NT2/D1 (cell line): ENCODE data around the gene FSHR.

Source experiments
- DNase-seq: peaks from one replicate; pipeline ENCODE4 v3.0.0-alpha.2; 2011; ENCODE audit warnings: low read depth, low spot score
- H3K27me3 ChIP-seq: 2 replicates; pipeline ENCODE4 v1.6.0; 2011; ENCODE audit warnings: mild to moderate bottlenecking; ENCODE audit not compliant: insufficient read length, insufficient read depth
- H3K36me3 ChIP-seq: 2 replicates; pipeline ENCODE4 v1.6.1; 2011; ENCODE audit warnings: mild to moderate bottlenecking, low read length, mixed read lengths; ENCODE audit not compliant: insufficient read depth, insufficient read length
- H3K4me1 ChIP-seq: 2 replicates; pipeline ENCODE4 v1.5.1; 2011; ENCODE audit not compliant: insufficient read depth, insufficient read length
- H3K4me3 ChIP-seq: 2 replicates; pipeline ENCODE4 v1.5.1; 2011; ENCODE audit warnings: low read depth; ENCODE audit not compliant: insufficient read length
- H3K9ac ChIP-seq: 2 replicates; pipeline ENCODE4 v1.6.0; 2011; ENCODE audit warnings: low read depth; ENCODE audit not compliant: insufficient read length
- H3K9me3 ChIP-seq: 2 replicates; pipeline ENCODE4 v1.5.1; 2011; ENCODE audit warnings: mild to moderate bottlenecking, low read length; ENCODE audit not compliant: insufficient read depth
- SUZ12 ChIP-seq: IDR thresholded peaks from 2 replicates; pipeline ENCODE4 v1.6.1; 2011; ENCODE audit not compliant: insufficient read length, insufficient read depth; ENCODE audit errors: extremely low read depth
- YY1 ChIP-seq: IDR thresholded peaks from 2 replicates; pipeline ENCODE4 v1.6.1; 2011; ENCODE audit not compliant: insufficient read length, insufficient read depth
- ZNF274 ChIP-seq: IDR thresholded peaks from 2 replicates; pipeline ENCODE4 v1.6.1; 2011; ENCODE audit warnings: mild to moderate bottlenecking, low read depth, low read length

The FSHR gene

GRCh38 chr2:49033394-49034185 lies 120.7 kb downstream of the FSHR start:
- no peaks in the 10 kb centered on the region for H3K27me3 ChIP-seq
- TF ChIP-seq YY1, result no peak
- no peak for TF ChIP-seq ZNF274
- TF ChIP-seq SUZ12, result no peak
- H3K36me3 ChIP-seq, result no peaks in the 10 kb centered on the region
- H3K4me3 ChIP-seq, result no peak overlapping the region
- no peaks in the 10 kb centered on the region for H3K4me1 ChIP-seq
- H3K9ac ChIP-seq, result no peak overlapping the region
- H3K9me3 ChIP-seq, result no peaks in the 10 kb centered on the region
- DNase-seq, result no peak

DNA sequence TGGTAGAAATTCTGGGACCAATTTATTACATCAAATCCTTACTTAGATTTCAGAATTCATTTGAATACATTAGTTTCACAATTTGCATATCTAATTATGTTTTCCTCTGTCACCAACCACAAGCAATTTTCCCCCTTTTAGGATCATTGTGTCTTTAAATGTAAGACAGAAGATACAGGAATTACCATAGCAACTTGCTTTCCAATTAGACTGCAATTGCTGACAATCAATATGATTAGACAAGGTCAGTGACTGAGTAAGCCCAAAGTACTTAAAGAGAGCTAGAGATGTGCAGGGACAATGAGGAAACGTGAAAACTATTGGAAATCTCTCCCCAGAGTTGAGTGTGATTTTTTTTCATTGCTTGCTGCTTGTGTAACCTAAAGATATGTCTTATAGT lies 121.4 kb downstream of the FSHR start:
- H3K9ac ChIP-seq, result no peak overlapping the region
- no peak for DNase-seq
- no peak overlapping the region for H3K4me3 ChIP-seq
- no peaks in the 10 kb centered on the region for H3K9me3 ChIP-seq
- no peaks in the 10 kb centered on the region for H3K4me1 ChIP-seq
- H3K36me3 ChIP-seq, result no peaks in the 10 kb centered on the region
- TF ChIP-seq ZNF274 (no peak), SUZ12 (no peak), YY1 (no peak)
- no peaks in the 10 kb centered on the region for H3K27me3 ChIP-seq

GRCh38 chr2:49032126-49032525 lies 122.2 kb downstream of the FSHR start:
- no peak for DNase-seq
- H3K4me3 ChIP-seq, result no peak overlapping the region
- no peak for TF ChIP-seq SUZ12
- no peak for TF ChIP-seq YY1
- TF ChIP-seq ZNF274, result no peak
- no peaks in the 10 kb centered on the region for H3K36me3 ChIP-seq
- H3K9me3 ChIP-seq, result no peaks in the 10 kb centered on the region
- no peaks in the 10 kb centered on the region for H3K27me3 ChIP-seq
- H3K4me1 ChIP-seq, result no peaks in the 10 kb centered on the region
- no peak overlapping the region for H3K9ac ChIP-seq

DNA sequence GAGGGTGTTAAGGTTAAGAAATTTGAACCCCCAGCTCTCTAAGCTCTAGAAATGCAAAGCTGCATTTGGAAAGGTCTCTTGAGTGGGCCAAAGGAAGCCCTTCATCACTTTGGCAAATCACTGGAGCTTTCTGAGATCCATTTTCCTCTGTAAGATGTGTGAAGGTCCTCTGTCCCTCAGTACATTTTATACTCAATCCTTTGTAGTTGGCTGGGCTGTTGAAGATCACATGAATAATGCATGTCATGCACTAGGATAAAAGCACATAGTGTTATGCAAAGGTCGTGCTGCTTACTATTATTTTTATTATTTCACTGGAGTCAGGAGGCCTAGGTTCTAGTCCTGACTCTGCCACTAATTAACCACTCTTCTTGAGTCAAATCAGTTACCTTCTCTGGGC lies 124.9 kb downstream of the FSHR start:
- H3K27me3 ChIP-seq, result no peaks in the 10 kb centered on the region

GRCh38 chr2:49028101-49028500 lies 126.2 kb downstream of the FSHR start:
- DNase-seq, result no peak
- Histone ChIP-seq H3K4me3 (no peak overlapping the region), H3K4me1 (no peaks in the 10 kb centered on the region), H3K9me3 (no peaks in the 10 kb centered on the region), H3K27me3 (no peaks in the 10 kb centered on the region), H3K36me3 (no peaks in the 10 kb centered on the region), H3K9ac (no peak overlapping the region)
- TF ChIP-seq YY1 (no peak), ZNF274 (no peak), SUZ12 (no peak)

More for the DNA sequence above, 124.9 kb downstream of the FSHR start:
- no peak overlapping the region for H3K4me3 ChIP-seq
- no peak for DNase-seq
- H3K36me3 ChIP-seq, result no peaks in the 10 kb centered on the region
- H3K9ac ChIP-seq, result no peak overlapping the region
- no peaks in the 10 kb centered on the region for H3K4me1 ChIP-seq
- no peaks in the 10 kb centered on the region for H3K9me3 ChIP-seq
- no peak for TF ChIP-seq YY1
- TF ChIP-seq SUZ12, result no peak
- no peak for TF ChIP-seq ZNF274

DNA sequence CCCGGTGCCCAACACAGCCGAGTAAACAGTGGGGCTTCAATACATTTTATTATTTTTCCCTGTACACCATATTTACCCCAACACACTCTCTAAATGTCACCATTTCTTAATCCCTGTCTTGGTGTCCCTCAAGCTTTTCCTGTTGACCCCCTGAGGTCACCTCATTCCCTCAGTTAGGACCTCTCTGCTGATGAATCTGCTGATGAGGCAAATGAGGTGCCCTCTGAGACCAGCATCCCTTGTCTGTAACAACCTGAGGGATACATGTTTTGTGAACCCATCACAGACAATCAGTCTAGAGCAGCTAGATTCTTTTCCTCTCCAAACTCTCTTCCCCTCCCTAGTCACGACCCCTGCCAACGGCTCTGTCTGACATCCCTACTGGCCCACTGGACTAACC lies 127.6 kb downstream of the FSHR start:
- Histone ChIP-seq H3K36me3 (no peaks in the 10 kb centered on the region), H3K4me3 (no peak overlapping the region), H3K4me1 (no peaks in the 10 kb centered on the region), H3K27me3 (no peaks in the 10 kb centered on the region), H3K9me3 (no peaks in the 10 kb centered on the region), H3K9ac (no peak overlapping the region)
- DNase-seq, result no peak
- TF ChIP-seq ZNF274, result no peak
- TF ChIP-seq YY1, result no peak
- TF ChIP-seq SUZ12, result no peak

- no peaks in the 10 kb centered on the region for H3K27me3 ChIP-seq
- no peak overlapping the region for H3K9ac ChIP-seq
- H3K9me3 ChIP-seq, result no peaks in the 10 kb centered on the region
- no peak for DNase-seq
- no peak overlapping the region for H3K4me3 ChIP-seq
- H3K36me3 ChIP-seq, result no peaks in the 10 kb centered on the region
- TF ChIP-seq ZNF274 (no peak), SUZ12 (no peak), YY1 (no peak)
- H3K4me1 ChIP-seq, result no peaks in the 10 kb centered on the region
These were observed 133.0 kb downstream of the FSHR start for GRCh38 chr2:49021271-49021670.
